Naive thymus-derived CD4-positive, alpha-beta T cell (primary cell): ENCODE measurements around the gene CCDC88C. TPM values are rescaled to one million over a fixed set of nuclear protein-coding genes. Genes with fewer than 3 reads are reported as not detected.

Experiments
- ATAC-seq: fragments of 150-1000 bp; cut with Tn5 transposase; 2 replicates; pipeline ENCODE4 v1.10.0; 2021; ENCODE audit warnings: mild to moderate bottlenecking, moderate library complexity
- CTCF ChIA-PET: fragments of 350-600 bp; sonication (Branson Sonifier 250); formaldehyde crosslinking; loops from one replicate; lab custom pipeline; 2021; ENCODE audit warnings: antibody characterized with exemption; lab: Charles Lee
- POLR2A ChIA-PET: fragments of 350-600 bp; sonication (Branson Sonifier 250); formaldehyde crosslinking; loops from one replicate; lab custom pipeline; 2021; ENCODE audit warnings: antibody characterized with exemption, inconsistent platforms; lab: Charles Lee
- DNase-seq, 9 donors: peaks; one replicate each; pipeline versions ENCODE4 v3.0.0 to v3.0.0-alpha.2; 2020 to 2022; ENCODE audit warnings: mixed read lengths in 1 of 9
- H3K27ac ChIP-seq: one replicate; pipeline ENCODE4 v1.7.0; 2013; ENCODE audit warnings: mild to moderate bottlenecking, low read depth, low read length, moderate library complexity
- H3K27me3 ChIP-seq, 2 donors: one replicate each; pipeline ENCODE4 v1.7.0; 2013; ENCODE audit warnings: low read length in 2 of 2, mild to moderate bottlenecking in 2 of 2, moderate library complexity in 2 of 2; ENCODE audit not compliant: control insufficient read depth in 2 of 2, insufficient read depth in 2 of 2
- H3K36me3 ChIP-seq, 3 experiments: 1 replicate in 2 of 3; 2 replicates in 1 of 3; pipeline ENCODE4 v1.7.0; 2013; ENCODE audit warnings: low read length in 3 of 3, mild to moderate bottlenecking in 3 of 3, moderate library complexity in 1 of 3; ENCODE audit not compliant: insufficient read depth in 3 of 3, control insufficient read depth in 2 of 3
- H3K4me1 ChIP-seq, 2 donors: one replicate each; pipeline ENCODE4 v1.7.0; 2013; ENCODE audit warnings: low read length in 2 of 2, mild to moderate bottlenecking in 2 of 2, moderate library complexity in 1 of 2; ENCODE audit not compliant: control insufficient read depth in 2 of 2, insufficient read depth in 2 of 2
- H3K4me3 ChIP-seq: 2 replicates; pipeline ENCODE4 v1.7.0; 2013; ENCODE audit warnings: mild to moderate bottlenecking, low read length
- H3K9me3 ChIP-seq, 3 experiments: 1 replicate in 2 of 3; 2 replicates in 1 of 3; pipeline ENCODE4 v1.7.0; 2013; ENCODE audit warnings: low read length in 3 of 3; ENCODE audit not compliant: control insufficient read depth in 2 of 3
- H3K27ac Mint-ChIP-seq, 9 donors: one replicate each; pipeline ENCODE4 v1.8.0; 2020 to 2022; ENCODE audit warnings: mixed read lengths in 9 of 9, mild to moderate bottlenecking in 8 of 9, moderate library complexity in 5 of 9, inconsistent platforms in 2 of 9
- H3K27me3 Mint-ChIP-seq, 5 donors: one replicate each; pipeline ENCODE4 v1.8.0; 2021 to 2022; ENCODE audit warnings: mixed read lengths in 5 of 5, mild to moderate bottlenecking in 1 of 5
- H3K36me3 Mint-ChIP-seq, 5 donors: one replicate each; pipeline ENCODE4 v1.8.0; 2020 to 2022; ENCODE audit warnings: mixed read lengths in 5 of 5, mild to moderate bottlenecking in 3 of 5, inconsistent platforms in 1 of 5
- H3K4me1 Mint-ChIP-seq, 7 donors: one replicate each; pipeline ENCODE4 v1.8.0; 2020 to 2022; ENCODE audit warnings: mixed read lengths in 7 of 7, mild to moderate bottlenecking in 3 of 7, inconsistent platforms in 1 of 7
- H3K4me3 Mint-ChIP-seq, 10 donors: one replicate each; pipeline ENCODE4 v1.8.0; 2020 to 2022; ENCODE audit warnings: mild to moderate bottlenecking in 10 of 10, mixed read lengths in 10 of 10, moderate library complexity in 6 of 10, inconsistent platforms in 2 of 10
- H3K9me3 Mint-ChIP-seq, 11 donors: one replicate each; pipeline ENCODE4 v1.8.0; 2020 to 2022; ENCODE audit warnings: mixed read lengths in 11 of 11, mild to moderate bottlenecking in 4 of 11, inconsistent platforms in 1 of 11, moderate library complexity in 1 of 11
- intact Hi-C, 2 donors: fragments of 100-400 bp; cut with micrococcal nuclease; formaldehyde crosslinking; loops; one replicate each; pipeline ENCODE4 v1.15.1; 2023
- polyA plus RNA-seq, 2 donors: library from polyadenylated mRNA; unstranded; fragments of 300-500 nt; fragmentation: Illumina TruSeq; gene quantifications; one replicate each; pipeline ENCODE4 v1.2.3, GENCODE V29; 2021
- total RNA-seq, 6 experiments: library from RNA in 5 of 6; stranded (reverse) in 5 of 6; gene quantifications; 1 replicate in 5 of 6; 2 replicates in 1 of 6; pipeline ENCODE4 v1.2.3 and lab custom pipeline; 2021 to 2026

Gene CCDC88C
- total and polyA plus RNA-seq, 7 experiments from 2014 or later, result 23.6 to 324 (median 274) TPM

DNA sequence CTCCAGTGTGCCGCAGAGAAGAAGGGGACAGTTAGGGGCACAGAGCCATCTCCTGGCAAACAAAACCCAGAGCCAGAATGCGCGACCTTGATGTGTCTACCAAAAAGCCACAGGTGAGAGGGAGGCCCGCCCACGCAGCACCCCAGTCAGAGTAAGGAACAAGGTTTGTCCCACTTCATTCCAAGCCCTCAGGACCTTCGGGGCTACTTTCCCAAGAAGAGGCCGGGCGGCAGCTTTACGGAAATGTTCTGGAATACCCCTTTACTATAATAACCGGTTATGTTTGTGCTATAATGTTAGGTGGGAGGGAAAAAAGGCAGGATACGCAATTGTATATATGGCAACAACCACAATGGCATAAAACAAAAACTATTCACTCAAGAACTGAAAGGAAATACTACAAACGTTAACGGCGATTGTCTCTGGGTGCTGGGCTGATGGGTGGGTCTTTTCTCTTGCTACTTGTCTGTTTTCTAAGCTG is 12.3 kb downstream of the CCDC88C start:
- ChIA-PET CTCF (interaction anchor here (0.6 to 2.9 kb wide), 6 partner anchors 10 to 87 kb away, joined by 3 to 17 read pairs (median 4); no protein-coding TSS in a partner anchor), POLR2A (interaction anchor here (0.7 to 22.3 kb wide), 8 partner anchors 8 to 82 kb away, joined by 3 to 328 read pairs (median 4); partner anchors contain the start of gene CCDC88C)
- H3K4me1 ChIP-seq, result peaks cover 95 to 97% of the 10 kb centered on the region in 2 donors
- DNase-seq (peak; percentile 47 to 85 (median 78)), ATAC-seq (peak; percentile 76)
- H3K27me3 ChIP-seq, result no peaks in the 10 kb centered on the region
- H3K4me1 Mint-ChIP-seq, result peaks cover 81 to 98% (median 89%) of the 10 kb centered on the region in 7 donors
- peaks cover 7 to 28% (median 19%) of the 10 kb centered on the region in 3 experiments for H3K36me3 ChIP-seq
- peaks cover 6 to 48% (median 26%) of the 10 kb centered on the region in 5 donors for H3K36me3 Mint-ChIP-seq
- no peaks in the 10 kb centered on the region for H3K27me3 Mint-ChIP-seq
- no peaks in the 10 kb centered on the region for H3K9me3 ChIP-seq
- peak overlapping the region; percentile 95 for H3K27ac ChIP-seq
- H3K4me3 ChIP-seq, result peak overlapping the region; percentile 54
- peak overlapping the region; percentile 75 to 92 (median 82) for H3K4me3 Mint-ChIP-seq
- H3K27ac Mint-ChIP-seq, result peak overlapping the region; percentile 91 to 99 (median 95)
- H3K9me3 Mint-ChIP-seq, result no peaks in the 10 kb centered on the region
- intact Hi-C loops, result loop anchor here in 1 of 2 donors (1.0 kb wide), 3 partner anchors 11 to 82 kb away; no protein-coding TSS in a partner anchor

DNA sequence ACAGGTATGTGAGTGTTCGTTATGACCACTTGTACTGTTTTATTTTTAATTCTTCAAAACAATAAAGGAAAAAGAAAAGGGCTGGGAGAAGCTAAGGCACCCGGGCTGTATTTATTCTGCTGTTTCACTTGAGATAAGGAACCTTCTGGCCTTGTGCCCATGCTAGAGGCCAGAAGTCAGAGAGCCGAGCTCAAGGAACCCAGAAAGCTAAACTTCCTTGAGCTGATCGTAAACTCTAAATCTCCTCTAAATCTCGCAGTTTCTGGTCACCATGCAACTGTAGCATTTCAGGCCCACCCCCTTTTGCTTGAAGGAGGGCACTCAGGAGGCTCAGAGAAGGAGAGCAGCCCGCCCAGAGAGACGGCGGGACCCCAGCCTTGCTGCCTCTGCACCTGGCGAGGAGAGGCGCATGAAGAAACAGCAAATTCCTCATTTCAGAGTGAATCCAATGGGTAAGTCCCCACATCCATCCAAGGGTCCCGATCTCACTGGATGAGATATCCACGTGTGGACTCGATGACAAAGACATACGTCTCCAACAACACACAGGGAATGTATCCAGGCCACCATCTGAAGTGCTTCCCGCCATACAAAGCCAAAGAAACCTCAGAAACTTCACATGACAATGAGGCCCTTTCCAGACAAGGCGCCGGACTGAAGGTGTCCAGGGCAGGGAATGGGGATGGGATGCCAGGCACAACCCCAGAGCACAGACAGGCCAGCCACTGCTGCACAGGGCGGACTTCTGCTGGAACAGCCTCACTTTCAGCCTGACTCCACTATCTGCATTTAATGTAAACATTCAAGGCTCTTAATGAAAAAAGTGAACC is 14.6 kb downstream of the CCDC88C start:
- no peaks in the 10 kb centered on the region for H3K9me3 ChIP-seq
- ChIA-PET POLR2A (interaction anchor here (0.9 to 22.3 kb wide), 8 partner anchors 11 to 86 kb away, joined by 3 to 328 read pairs (median 4); partner anchors contain the start of gene CCDC88C), CTCF (interaction anchor here (0.9 to 2.2 kb wide), 5 partner anchors 13 to 79 kb away, joined by 3 to 6 read pairs (median 4); partner anchors contain the start of gene CCDC88C)
- H3K27me3 ChIP-seq, result no peaks in the 10 kb centered on the region
- H3K27ac ChIP-seq, result peak overlapping the region; percentile 95
- H3K27ac Mint-ChIP-seq, result peak overlapping the region; percentile 71 to 99 (median 95)
- no peak for DNase-seq
- peaks cover 85 to 97% (median 90%) of the 10 kb centered on the region in 7 donors for H3K4me1 Mint-ChIP-seq
- peak; percentile 2 for ATAC-seq
- H3K4me3 ChIP-seq, result peak overlapping the region; percentile 21
- H3K4me3 Mint-ChIP-seq, result peak overlapping the region; percentile 64 to 92 (median 84)
- peaks cover 7 to 22% (median 19%) of the 10 kb centered on the region in 3 experiments for H3K36me3 ChIP-seq
- intact Hi-C loops, result loop anchor here in 1 of 2 donors (2.0 kb wide), 1 partner anchor 16 kb away; no protein-coding TSS in a partner anchor
- no peaks in the 10 kb centered on the region for H3K9me3 Mint-ChIP-seq
- peaks cover 6 to 34% (median 14%) of the 10 kb centered on the region in 5 donors for H3K36me3 Mint-ChIP-seq
- H3K4me1 ChIP-seq, result peaks cover 86 to 90% of the 10 kb centered on the region in 2 donors
- H3K27me3 Mint-ChIP-seq, result no peaks in the 10 kb centered on the region

DNA sequence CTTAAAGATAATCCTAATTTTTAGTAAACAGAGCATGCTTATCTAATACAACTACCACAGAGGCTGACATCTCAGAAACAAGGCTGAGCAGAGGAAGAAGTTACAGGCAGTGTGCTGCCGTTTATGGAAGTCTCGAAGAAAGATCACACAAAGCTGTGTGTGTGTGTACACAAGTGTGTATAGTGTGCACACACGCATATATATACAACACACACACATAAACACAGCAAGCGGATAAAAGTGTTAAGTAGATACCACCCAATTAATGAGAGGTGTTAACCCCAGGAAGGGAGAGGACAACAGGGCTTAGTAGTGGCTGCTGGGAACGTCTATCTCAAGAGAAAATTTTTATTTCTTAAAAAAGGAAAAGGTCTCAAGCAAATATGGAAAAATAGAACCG is 15.3 kb downstream of the CCDC88C start:
- Histone ChIP-seq H3K9me3 (no peaks in the 10 kb centered on the region), H3K36me3 (peaks cover 5 to 16% (median 14%) of the 10 kb centered on the region in 3 experiments), H3K27me3 (no peaks in the 10 kb centered on the region), H3K27ac (peak overlapping the region; percentile 95), H3K4me3 (peak overlapping the region; percentile 21), H3K4me1 (peaks cover 85 to 90% of the 10 kb centered on the region in 2 donors)
- no peaks in the 10 kb centered on the region for H3K27me3 Mint-ChIP-seq
- H3K36me3 Mint-ChIP-seq, result peaks cover 4 to 31% (median 11%) of the 10 kb centered on the region in 5 donors
- H3K4me3 Mint-ChIP-seq, result peak overlapping the region; percentile 74 to 92 (median 84)
- peak overlapping the region; percentile 84 to 99 (median 95) for H3K27ac Mint-ChIP-seq
- ChIA-PET POLR2A (interaction anchor here (0.7 to 22.3 kb wide), 10 partner anchors 11 to 467 kb away, joined by 3 to 328 read pairs (median 4); partner anchors contain the start of gene CCDC88C), CTCF (interaction anchor here (0.6 to 2.2 kb wide), 4 partner anchors 14 to 229 kb away, joined by 3 to 6 read pairs (median 3); no protein-coding TSS in a partner anchor)
- ATAC-seq, result peak; percentile 10
- DNase-seq, result no peak
- no peaks in the 10 kb centered on the region for H3K9me3 Mint-ChIP-seq
- H3K4me1 Mint-ChIP-seq, result peaks cover 85 to 97% (median 89%) of the 10 kb centered on the region in 7 donors
- intact Hi-C loops, result loop anchor here in 1 of 2 donors (2.0 kb wide), 1 partner anchor 16 kb away; no protein-coding TSS in a partner anchor

DNA sequence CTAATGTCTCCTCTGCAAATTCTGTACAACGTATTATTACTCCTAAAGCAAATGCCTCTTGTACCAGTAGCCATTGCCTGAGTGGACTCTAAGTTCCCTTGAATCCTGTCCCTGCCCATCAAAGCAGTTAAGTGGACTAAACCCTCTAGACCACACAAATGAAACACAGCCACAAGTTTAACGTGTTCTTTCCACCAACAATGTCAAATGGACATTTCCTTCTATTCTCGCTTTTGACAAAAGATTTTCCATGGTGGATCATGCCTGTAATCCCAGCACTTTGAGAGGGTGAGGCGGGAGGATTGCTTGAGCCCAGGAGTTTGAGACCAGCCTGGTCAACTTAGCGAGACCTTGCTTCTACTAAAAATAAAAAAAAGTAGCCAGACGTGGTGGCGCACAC is 15.9 kb downstream of the CCDC88C start:
- H3K27ac ChIP-seq, result peak overlapping the region; percentile 95
- Mint-ChIP-seq H3K27ac (peak overlapping the region; percentile 52 to 99 (median 95)), H3K27me3 (no peaks in the 10 kb centered on the region), H3K4me1 (peaks cover 83 to 97% (median 89%) of the 10 kb centered on the region in 7 donors), H3K4me3 (peak overlapping the region; percentile 44 to 92 (median 84)), H3K9me3 (no peaks in the 10 kb centered on the region), H3K36me3 (peaks cover 0 to 26% (median 7%) of the 10 kb centered on the region in 5 donors)
- ChIA-PET POLR2A (interaction anchor here (0.7 to 22.3 kb wide), 7 partner anchors 10 to 468 kb away, joined by 3 to 328 read pairs (median 4); partner anchors contain the start of gene CCDC88C), CTCF (interaction anchor here (0.6 to 2.2 kb wide), 3 partner anchors 12 to 229 kb away, joined by 3 to 6 read pairs (median 3); no protein-coding TSS in a partner anchor)
- peaks cover 0 to 10% (median 8%) of the 10 kb centered on the region in 3 experiments for H3K36me3 ChIP-seq
- peak overlapping the region; percentile 19 for H3K4me3 ChIP-seq
- ATAC-seq, result no peak
- no peak for DNase-seq
- peaks cover 85 to 90% of the 10 kb centered on the region in 2 donors for H3K4me1 ChIP-seq
- intact Hi-C loops, result loop anchor here in 1 of 2 donors (2.0 kb wide), 1 partner anchor 15 kb away; no protein-coding TSS in a partner anchor
- no peaks in the 10 kb centered on the region for H3K27me3 ChIP-seq
- no peaks in the 10 kb centered on the region for H3K9me3 ChIP-seq

DNA sequence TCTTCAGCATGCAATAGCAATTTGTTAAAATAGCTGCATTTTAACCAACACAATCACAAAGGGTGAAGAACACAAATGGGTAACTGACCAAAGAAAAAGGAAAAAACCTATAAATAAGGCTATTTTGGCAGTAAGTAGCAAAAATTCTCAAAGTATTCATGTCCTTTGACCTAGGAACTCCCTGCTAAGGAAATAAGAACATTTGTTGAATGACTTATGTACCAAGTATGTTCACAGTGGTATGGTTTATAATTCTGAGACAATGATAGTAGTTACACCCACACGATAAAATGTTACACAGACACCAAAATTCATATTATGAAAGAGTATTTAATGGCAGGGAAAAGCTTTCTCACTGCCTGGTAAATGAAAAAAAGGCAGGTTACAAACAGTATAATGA is 16.9 kb downstream of the CCDC88C start:
- H3K36me3 Mint-ChIP-seq, result peaks cover 0 to 23% (median 7%) of the 10 kb centered on the region in 5 donors
- intact Hi-C loops, result loop anchor here (1.0 kb wide), 2 partner anchors 16 to 25 kb away; no protein-coding TSS in a partner anchor
- peaks cover 84 to 97% (median 89%) of the 10 kb centered on the region in 7 donors for H3K4me1 Mint-ChIP-seq
- H3K4me3 Mint-ChIP-seq, result peak overlapping the region; percentile 85 to 100 (median 98)
- ATAC-seq, result no peak
- H3K4me1 ChIP-seq, result peaks cover 85 to 90% of the 10 kb centered on the region in 2 donors
- H3K4me3 ChIP-seq, result peak overlapping the region; percentile 70
- peak overlapping the region; percentile 90 to 98 (median 95) for H3K27ac Mint-ChIP-seq
- no peaks in the 10 kb centered on the region for H3K36me3 ChIP-seq
- H3K9me3 Mint-ChIP-seq, result no peaks in the 10 kb centered on the region
- no peak for DNase-seq
- H3K27me3 Mint-ChIP-seq, result no peaks in the 10 kb centered on the region
- H3K27me3 ChIP-seq, result no peaks in the 10 kb centered on the region
- CTCF ChIA-PET, result interaction anchor here (1.1 to 4.9 kb wide), 6 partner anchors 8 to 77 kb away, joined by 3 to 30 read pairs (median 6); partner anchors contain the start of gene CCDC88C
- H3K9me3 ChIP-seq, result no peaks in the 10 kb centered on the region
- peak overlapping the region; percentile 76 for H3K27ac ChIP-seq
- POLR2A ChIA-PET, result interaction anchor here (0.6 to 22.3 kb wide), 7 partner anchors 8 to 75 kb away, joined by 3 to 328 read pairs (median 7); partner anchors contain the start of gene CCDC88C
